Retinal pigment epithelial cell (primary cell): Measurements from ENCODE around the gene TNNI3K.

Experiments used
- DNase-seq: peaks from one replicate; pipeline ENCODE4 v3.0.0-alpha.2; 2010; ENCODE audit warnings: low read depth
- H3K4me3 ChIP-seq: 2 replicates; pipeline ENCODE4 v1.5.1; 2011; ENCODE audit warnings: mild to moderate bottlenecking, low read length, control low read depth, moderate library complexity
- CTCF ChIP-seq: conservative IDR thresholded peaks from 2 replicates; pipeline ENCODE4 v1.5.1; 2011; ENCODE audit warnings: low read depth, low read length, control low read depth, inconsistent platforms

TNNI3K gene

DNA sequence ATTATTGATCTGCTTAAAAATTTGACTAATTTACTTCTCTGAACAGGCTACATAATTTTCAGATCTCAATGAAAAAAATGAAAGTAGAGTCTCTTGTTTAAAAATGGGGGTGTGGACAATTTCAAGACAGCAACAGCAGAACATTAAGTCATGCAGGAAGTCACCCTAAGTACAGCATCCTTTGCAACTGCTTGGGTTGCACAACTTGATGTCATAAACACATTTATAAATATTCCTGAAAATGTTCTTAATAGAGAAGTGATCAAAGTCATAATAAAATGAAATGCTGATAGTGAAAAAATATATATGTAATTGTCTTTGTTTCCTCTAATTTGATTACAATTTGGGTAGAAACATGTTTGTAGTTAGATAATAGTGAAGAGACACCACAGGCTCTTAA, 79.3 kb downstream of the TNNI3K start:
- no peak overlapping the region for H3K4me3 ChIP-seq
- TF ChIP-seq CTCF, result no peak
- DNase-seq, result no peak

GRCh38 chr1:74316302-74316701, 81.1 kb downstream of the TNNI3K start:
- TF ChIP-seq CTCF, result no peak
- H3K4me3 ChIP-seq, result no peak overlapping the region
- DNase-seq, result no peak

GRCh38 chr1:74317663-74318062, 82.5 kb downstream of the TNNI3K start:
- no peak overlapping the region for H3K4me3 ChIP-seq
- DNase-seq, result no peak
- no peak for TF ChIP-seq CTCF

- no peak for TF ChIP-seq CTCF
- no peak for DNase-seq
- no peak overlapping the region for H3K4me3 ChIP-seq
These were observed 88.8 kb downstream of the TNNI3K start for GRCh38 chr1:74323937-74324473.

DNA sequence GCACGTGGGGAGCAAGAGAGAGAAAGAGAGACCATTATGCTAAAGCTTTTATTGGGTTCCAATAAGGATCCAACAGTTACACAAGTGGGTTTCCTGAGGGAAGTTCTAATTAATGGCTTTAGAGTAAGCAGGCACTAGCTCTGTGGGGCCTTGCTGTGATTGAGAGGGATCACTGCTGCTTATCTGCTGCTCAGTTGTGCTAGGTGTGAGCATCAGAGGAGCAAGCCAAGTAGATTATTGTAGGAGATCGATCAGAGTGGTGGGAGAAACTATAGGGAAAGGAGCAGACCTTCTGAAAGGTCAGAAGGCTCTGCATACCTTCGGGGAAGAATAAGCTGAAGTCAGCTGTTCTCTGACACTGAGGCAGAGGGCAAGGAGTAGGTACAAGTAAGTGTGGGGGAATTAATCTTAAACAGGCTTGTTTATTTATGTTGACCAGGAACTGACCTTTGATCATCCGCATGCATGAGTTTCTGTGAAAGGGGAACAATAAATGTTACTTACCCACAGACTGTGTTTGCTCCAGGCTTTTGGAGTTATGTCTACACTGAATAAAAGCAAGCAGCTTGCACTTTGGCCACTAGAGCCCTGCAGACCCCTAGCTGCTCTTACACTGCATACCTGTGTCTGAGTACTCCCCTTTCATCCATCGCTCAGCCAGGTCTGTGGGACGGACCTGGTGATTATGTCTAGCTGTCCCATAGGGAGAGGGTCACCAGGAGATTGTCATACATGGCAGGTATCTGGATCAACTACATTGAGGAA, 89.7 kb downstream of the TNNI3K start:
- TF ChIP-seq CTCF, result no peak
- DNase-seq, result no peak
- H3K4me3 ChIP-seq, result no peak overlapping the region

GRCh38 chr1:74328851-74329250, 93.7 kb downstream of the TNNI3K start:
- H3K4me3 ChIP-seq, result no peak overlapping the region
- TF ChIP-seq CTCF, result no peak
- no peak for DNase-seq

- no peak for TF ChIP-seq CTCF
- DNase-seq, result no peak
- H3K4me3 ChIP-seq, result no peak overlapping the region
These were observed 98.1 kb downstream of the TNNI3K start for GRCh38 chr1:74333244-74333643.
